GM19467 (cell line): ENCODE data around the gene ZNF552.

Source experiments
- ATAC-seq: cut with Tn5 transposase; IDR thresholded peaks from one replicate; pipeline ENCODE4 v1.9.1; 2021; ENCODE audit warnings: mild to moderate bottlenecking, moderate library complexity; ENCODE audit not compliant: unreplicated experiment

The ZNF552 gene

DNA sequence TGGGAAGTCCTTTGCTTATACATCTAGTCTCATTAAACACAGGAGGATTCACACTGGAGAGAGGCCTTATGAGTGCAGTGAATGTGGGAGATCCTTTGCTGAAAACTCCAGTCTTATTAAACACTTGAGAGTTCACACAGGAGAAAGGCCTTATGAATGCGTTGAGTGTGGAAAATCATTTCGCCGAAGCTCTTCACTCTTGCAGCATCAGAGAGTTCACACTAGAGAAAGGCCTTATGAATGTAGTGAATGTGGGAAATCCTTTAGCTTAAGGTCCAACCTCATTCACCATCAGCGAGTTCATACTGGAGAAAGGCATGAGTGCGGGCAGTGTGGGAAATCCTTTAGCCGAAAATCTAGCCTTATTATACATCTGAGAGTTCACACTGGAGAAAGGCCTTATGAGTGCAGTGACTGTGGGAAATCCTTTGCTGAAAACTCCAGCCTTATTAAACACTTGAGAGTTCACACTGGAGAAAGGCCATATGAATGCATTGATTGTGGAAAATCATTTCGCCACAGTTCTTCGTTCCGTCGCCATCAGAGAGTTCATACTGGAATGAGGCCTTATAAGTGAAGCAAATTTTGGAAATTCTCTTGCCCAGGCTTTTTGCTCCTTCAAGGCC is 35.4 kb downstream of the ZNF552 start:
- ATAC-seq = no peak

DNA sequence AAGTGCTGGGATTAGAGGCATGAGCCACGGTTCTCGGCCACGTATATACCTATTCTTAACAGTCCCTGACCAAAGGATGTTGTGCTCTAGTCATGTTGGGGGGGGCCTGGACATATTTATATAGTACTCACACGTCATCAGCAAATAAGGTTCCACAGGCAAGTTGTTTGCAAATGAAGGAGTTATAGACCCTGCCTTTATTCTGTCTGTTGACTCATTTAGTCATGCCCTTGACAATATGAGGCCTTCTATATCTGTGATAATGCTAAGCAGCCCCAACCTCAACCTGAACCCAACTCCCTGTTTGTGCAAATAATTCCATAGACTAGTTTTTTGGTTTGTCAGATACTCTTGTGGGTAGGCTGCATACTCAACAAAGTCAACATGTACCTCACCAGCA is 36.4 kb downstream of the ZNF552 start:
- no peak for ATAC-seq

DNA sequence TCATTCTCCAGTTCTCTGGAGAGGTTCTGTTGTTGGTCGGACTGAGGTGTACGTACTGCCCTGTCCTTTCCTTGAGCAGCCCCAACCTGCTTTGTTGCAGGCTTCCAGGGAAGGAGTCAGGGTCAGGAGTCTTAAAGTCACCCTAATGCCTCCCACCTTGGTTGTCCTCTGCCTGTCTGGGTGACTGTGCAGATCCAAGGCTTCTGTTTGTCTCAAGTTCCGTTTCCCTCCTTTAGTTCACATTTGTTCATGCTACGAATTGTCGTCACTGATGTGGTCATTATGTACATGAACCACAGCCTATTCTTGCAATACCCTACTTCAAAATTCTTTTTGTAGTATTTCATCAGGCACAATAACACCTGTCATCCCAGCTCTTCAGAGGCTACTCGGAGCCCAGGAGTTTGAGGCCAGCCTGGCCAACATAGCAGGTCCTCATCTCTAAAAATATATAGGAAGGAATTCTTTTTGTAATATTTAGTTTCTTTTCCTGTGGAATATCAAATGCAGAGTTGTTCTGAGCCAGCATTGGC is 37.9 kb downstream of the ZNF552 start:
- ATAC-seq = no peak

DNA sequence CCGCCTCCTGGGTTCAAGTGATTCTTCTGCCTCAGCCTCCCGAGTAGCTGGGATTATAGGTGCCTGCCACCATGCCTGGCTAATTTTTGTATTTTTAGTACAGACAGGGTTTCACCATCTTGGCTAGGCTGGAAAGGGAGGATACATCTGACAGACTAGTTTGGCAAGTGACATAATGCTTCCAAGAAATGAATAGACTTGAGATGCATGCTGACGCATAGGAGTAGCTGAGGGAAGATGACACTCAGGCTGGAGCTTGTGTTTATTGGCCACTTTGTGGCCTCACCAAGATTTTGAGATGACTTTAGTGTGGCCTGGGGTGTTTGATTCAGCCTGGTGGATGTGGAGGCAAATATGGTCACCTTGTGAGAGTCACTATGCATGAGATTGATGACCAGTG is 41.2 kb downstream of the ZNF552 start:
- no peak for ATAC-seq

DNA sequence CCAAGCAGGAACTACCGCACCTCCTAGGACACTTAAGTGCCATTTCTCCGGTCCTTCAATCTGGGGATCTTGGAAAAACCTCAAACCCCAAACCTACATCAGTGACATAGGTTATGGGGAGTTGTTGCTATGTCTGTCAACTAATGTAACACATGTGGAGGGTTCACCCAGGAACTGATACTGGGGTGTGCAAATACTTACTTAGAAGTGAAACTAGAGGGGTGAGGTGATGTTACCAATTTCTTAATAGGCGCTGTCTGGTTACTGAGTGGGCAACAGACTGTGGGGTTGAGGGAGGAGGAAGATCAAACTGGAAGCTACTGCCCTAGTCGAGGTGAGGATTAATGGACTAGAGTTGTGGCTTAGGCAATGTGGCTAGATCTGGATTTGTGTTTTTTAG is 43.3 kb downstream of the ZNF552 start:
- ATAC-seq = no peak

DNA sequence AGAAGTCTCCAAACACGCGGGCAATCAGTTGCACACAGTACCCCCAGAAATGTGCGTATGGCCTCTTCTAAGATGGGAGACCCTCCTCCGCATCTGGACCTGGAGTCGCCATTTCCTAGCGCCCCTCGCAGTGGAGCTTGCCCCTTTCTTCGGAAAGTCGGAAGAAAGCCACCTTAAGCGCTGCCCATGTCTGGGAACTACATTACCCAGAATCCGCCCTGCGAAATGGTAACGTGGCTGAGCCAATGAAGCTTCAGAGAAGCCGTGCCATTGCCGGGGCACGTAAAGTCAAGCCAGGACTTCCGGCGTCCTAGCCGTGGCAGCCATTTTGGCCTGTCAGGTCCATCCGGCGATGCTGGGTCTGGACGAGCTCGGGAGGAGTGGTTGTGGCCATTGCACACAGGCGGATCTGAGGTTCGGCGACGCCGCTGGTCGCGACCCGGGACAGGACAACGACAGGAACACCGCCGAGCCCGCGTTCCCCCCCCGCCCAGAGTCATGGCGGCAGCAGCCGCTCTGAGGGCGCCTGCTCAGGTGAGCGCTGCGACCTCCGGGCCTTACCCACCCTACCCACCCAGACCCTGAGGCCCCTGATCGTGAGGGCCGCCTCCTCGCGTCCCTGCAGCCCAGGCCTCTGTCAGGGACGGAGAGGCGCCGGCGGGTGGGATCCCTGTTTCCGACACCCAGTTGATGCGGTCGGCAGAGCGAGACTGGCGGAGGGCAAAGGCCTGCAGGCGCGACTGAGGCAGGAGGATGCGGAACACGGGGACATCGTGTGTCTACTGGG is 45.2 kb downstream of the ZNF552 start, which contains the start of gene ZNF586:
Gene ZNF586 (plus strand): TSS at position 332 of the 787 bp plus-strand sequence. CDS start 167 bp downstream, at position 499.
- peak; percentile 91 for ATAC-seq

DNA sequence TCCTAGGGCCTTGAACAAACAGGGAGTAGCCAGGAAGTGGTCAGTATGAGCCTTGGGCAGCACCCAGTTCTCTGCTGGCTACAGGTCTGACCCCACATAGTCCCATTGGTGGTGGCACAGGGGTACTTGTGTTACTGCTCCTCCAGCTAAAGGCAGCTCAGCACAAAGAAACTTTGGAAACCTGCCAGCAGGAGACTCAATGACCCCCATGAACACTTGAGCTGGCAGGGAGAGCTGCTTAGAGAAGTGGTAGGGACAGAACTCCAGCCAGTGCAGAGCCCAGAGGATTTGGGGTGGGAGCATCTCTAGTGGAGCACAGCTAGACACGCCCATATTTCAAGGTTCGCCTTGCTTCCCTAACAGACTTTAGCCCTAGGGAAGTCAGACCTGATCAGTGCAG is 55.6 kb downstream of the ZNF552 start:
- ATAC-seq = no peak

DNA sequence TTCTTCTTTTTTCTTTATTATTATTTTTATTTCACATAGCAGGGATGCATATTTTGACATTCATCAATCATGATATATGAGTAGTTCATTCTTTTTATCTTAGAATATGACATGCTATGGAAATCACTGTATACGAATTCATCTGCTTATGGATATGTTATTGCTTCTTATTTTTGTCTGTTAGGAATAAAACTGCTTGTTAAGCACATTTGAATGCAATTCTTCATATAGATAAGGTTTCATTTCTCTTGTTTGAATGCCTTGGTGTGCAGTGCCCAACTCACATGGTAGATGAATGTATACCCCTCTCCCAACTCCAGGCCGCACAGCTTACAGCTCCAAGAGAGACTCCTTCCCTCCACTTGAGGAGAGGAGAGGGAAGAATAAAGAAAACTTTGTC is 56.8 kb downstream of the ZNF552 start:
- no peak for ATAC-seq
